Nephron progenitor cell (in vitro differentiated cells): ENCODE measurements around the gene STUM.

Experiments
- DNase-seq: peaks from one replicate; pipeline ENCODE4 v3.0.0; 2021
- H3K27ac Mint-ChIP-seq: 2 replicates; pipeline ENCODE4 v1.8.0; 2021; ENCODE audit warnings: mild to moderate bottlenecking, moderate library complexity, mixed read lengths
- H3K27me3 Mint-ChIP-seq: 2 replicates; pipeline ENCODE4 v1.8.0; 2021; ENCODE audit warnings: mild to moderate bottlenecking, low read depth, mixed read lengths; ENCODE audit not compliant: poor library complexity
- H3K36me3 Mint-ChIP-seq: 2 replicates; pipeline ENCODE4 v1.8.0; 2021; ENCODE audit warnings: low read depth, mixed read lengths
- H3K4me1 Mint-ChIP-seq: 2 replicates; pipeline ENCODE4 v1.8.0; 2021; ENCODE audit warnings: mixed read lengths
- H3K4me3 Mint-ChIP-seq: 2 replicates; pipeline ENCODE4 v1.8.0; 2021; ENCODE audit warnings: mild to moderate bottlenecking, moderate library complexity, mixed read lengths
- H3K9me3 Mint-ChIP-seq: 2 replicates; pipeline ENCODE4 v1.8.0; 2021; ENCODE audit warnings: mild to moderate bottlenecking, moderate library complexity, mixed read lengths
- TF ChIP-seq, protein P1 (sequence below): fragments of 200-600 bp; sonication (generic); IDR thresholded peaks from 2 replicates; pipeline ENCODE4 v1.5.0; 2021; ENCODE audit warnings: antibody characterized with exemption

Gene STUM

DNA sequence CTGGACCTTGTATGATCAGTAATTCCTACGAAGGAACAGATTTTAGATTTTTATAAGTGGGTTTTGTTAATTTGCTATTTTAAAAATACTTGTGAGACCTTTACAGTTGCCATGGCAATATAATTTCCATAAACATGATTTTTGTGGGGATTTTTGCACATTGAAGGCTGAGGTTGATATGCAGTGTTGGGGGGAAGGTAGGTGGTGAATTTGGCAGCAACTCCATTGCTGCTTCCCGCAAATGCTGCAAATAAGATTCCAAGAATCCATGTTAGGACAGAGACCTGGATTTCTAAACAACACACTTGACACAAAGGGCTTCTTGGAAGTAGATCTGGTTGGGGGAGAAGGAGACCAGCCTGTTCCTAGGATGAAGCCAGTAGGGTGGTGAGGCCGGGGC is 18.2 kb downstream of the STUM start:
- Mint-ChIP-seq H3K4me1 (peaks cover 15% of the 10 kb centered on the region), H3K4me3 (no peak overlapping the region), H3K36me3 (no peaks in the 10 kb centered on the region), H3K27me3 (peaks cover 37% of the 10 kb centered on the region), H3K27ac (no peak overlapping the region), H3K9me3 (no peaks in the 10 kb centered on the region)
- TF ChIP-seq, protein P1, sequence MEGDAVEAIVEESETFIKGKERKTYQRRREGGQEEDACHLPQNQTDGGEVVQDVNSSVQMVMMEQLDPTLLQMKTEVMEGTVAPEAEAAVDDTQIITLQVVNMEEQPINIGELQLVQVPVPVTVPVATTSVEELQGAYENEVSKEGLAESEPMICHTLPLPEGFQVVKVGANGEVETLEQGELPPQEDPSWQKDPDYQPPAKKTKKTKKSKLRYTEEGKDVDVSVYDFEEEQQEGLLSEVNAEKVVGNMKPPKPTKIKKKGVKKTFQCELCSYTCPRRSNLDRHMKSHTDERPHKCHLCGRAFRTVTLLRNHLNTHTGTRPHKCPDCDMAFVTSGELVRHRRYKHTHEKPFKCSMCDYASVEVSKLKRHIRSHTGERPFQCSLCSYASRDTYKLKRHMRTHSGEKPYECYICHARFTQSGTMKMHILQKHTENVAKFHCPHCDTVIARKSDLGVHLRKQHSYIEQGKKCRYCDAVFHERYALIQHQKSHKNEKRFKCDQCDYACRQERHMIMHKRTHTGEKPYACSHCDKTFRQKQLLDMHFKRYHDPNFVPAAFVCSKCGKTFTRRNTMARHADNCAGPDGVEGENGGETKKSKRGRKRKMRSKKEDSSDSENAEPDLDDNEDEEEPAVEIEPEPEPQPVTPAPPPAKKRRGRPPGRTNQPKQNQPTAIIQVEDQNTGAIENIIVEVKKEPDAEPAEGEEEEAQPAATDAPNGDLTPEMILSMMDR, result no peak
- DNase-seq, result no peak

DNA sequence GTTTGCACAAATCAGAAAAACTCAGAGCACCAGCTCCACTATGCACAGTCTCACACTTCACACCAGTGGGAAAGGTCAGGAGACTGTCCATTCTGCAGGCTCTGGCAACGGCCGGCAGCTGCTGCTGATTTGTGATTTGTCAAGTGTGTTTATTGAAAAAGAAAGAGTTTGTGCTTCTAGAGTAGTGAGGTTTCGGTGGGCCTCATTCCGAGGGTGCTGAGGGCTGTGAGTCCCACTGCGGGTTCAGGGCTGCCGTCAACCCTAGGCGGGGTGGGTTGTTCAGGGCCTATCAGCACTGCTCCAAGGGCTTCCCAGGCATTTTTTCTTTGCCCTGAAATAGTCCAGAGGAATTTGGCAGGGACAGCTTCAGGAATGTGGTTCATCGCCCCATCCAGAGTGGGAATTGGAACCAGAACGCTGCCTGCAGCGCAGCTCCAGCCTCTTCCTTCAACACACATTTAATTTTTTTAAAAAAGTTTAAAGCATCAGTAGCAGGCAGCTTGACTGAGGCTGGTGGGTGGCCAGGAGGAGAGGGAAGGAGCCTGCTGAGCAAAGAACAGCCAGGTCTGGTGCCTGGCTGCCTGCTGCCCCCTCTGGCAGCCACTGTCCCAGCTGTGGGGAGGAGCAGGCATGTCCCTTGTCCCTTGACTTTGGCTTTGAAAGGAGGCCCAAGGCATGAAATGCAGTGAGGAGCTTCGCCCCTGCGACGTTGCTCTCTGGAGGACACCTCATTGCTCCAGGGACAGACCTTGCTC is 19.7 kb downstream of the STUM start:
- Mint-ChIP-seq H3K36me3 (no peaks in the 10 kb centered on the region), H3K4me3 (no peak overlapping the region), H3K27me3 (peaks cover 33% of the 10 kb centered on the region), H3K27ac (no peak overlapping the region), H3K9me3 (no peaks in the 10 kb centered on the region), H3K4me1 (peaks cover 22% of the 10 kb centered on the region)
- DNase-seq, result peak; percentile 41
- TF ChIP-seq, protein P1, result peak; percentile 23

DNA sequence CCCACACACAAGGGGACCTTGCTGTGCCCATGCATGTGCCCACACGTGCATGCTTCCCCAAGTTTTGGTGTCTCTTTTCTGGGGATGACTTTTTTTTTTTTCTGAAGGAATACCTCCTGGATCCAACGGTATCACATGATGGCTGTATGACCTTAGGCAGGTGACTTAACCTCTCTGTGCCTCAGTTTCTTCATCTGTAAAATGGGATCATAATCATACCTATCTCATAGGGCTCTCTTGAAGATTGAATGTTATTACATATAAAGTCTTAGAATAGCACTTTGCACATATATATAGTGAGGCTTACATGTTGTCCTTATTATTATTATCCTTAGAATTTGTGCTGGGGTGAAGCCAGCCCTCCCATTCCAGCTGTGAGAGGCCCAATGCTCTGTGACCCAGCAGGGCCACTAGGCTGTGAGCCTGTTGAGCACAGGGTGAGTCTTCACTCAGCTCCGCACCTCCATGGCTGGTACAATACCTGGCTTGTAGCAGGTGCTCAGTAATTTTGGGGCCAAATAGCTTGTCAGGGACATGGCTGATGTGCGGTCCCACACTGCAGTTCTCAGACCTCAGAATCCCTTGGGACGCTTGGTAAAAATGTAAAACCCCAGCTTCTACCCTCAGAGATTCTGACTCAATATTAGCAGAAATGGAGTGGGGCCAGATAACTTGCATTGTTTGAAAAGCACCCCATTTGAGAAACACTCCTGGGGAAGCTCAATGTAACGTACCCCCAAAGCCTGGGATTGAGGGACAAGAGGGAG is 20.6 kb downstream of the STUM start:
- H3K4me3 Mint-ChIP-seq, result no peak overlapping the region
- DNase-seq, result no peak
- H3K27ac Mint-ChIP-seq, result no peak overlapping the region
- no peaks in the 10 kb centered on the region for H3K36me3 Mint-ChIP-seq
- peaks cover 23% of the 10 kb centered on the region for H3K4me1 Mint-ChIP-seq
- no peaks in the 10 kb centered on the region for H3K9me3 Mint-ChIP-seq
- TF ChIP-seq, protein P1, result no peak
- peaks cover 33% of the 10 kb centered on the region for H3K27me3 Mint-ChIP-seq

DNA sequence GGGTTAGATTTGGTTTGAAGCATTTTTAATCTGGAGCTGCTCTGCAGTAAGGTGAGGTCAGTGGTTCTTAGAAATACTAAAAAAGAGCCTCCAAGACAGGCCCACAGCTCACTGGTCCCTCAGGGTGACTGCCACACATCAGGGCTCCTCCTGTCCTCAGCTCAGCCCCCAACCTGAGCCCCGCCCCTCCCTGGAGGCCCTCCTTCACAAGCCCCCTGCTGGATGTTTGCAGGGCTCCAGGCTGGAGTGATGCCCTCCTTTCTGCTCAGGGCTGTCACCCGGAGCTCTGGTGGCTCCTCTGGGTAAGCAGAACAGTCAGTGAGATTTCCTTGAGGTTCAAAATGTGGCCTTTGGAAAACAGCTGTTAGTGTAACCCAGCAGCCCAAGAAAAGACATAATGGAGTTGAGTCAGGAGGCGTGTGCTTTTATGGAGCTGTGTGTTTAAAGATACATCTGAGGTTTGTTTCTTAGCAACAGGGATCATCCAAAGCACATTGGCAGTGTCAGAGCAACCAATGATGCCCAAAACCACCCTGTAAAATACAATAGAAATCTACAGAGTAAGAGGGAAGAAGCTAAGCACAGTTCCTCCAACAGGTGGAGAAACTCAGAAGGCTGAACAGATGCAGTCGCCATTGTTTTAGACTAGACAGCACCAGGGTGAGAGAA is 21.4 kb downstream of the STUM start:
- TF ChIP-seq, protein P1, result peak; percentile 60
- H3K4me3 Mint-ChIP-seq, result no peak overlapping the region
- H3K27me3 Mint-ChIP-seq, result peaks cover 36% of the 10 kb centered on the region
- peaks cover 26% of the 10 kb centered on the region for H3K4me1 Mint-ChIP-seq
- no peaks in the 10 kb centered on the region for H3K36me3 Mint-ChIP-seq
- DNase-seq, result peak; percentile 72
- H3K27ac Mint-ChIP-seq, result no peak overlapping the region
- H3K9me3 Mint-ChIP-seq, result no peaks in the 10 kb centered on the region

DNA sequence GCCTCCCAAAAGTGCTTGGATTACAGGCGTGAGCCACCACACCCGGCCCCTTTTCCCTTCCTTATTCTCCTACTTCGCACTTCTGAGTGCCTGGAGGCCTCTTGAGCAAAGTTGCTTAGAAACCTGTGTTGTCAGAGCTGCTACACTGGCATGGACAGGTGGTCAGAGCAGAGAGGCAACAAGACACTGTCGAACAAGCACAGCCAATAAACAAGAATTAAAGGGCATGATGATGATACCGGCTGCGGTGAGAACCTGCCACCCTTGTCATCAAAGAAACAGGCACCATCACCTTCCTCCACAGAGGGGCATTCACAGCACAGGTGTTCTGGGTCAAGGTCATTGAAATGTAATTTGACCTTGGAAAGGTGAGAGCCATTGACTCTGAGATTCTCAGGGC is 23.3 kb downstream of the STUM start:
- H3K27me3 Mint-ChIP-seq, result peaks cover 22% of the 10 kb centered on the region
- no peaks in the 10 kb centered on the region for H3K9me3 Mint-ChIP-seq
- peaks cover 26% of the 10 kb centered on the region for H3K4me1 Mint-ChIP-seq
- no peak overlapping the region for H3K27ac Mint-ChIP-seq
- H3K36me3 Mint-ChIP-seq, result no peaks in the 10 kb centered on the region
- TF ChIP-seq, protein P1, result no peak
- no peak overlapping the region for H3K4me3 Mint-ChIP-seq
- no peak for DNase-seq
